HG03432 (cell line): Measurements from ENCODE around the gene ELAVL1.

Experiments
- ATAC-seq: cut with Tn5 transposase; IDR thresholded peaks from one replicate; pipeline ENCODE4 v1.9.1; 2021; ENCODE audit warnings: mild to moderate bottlenecking, moderate library complexity; ENCODE audit not compliant: unreplicated experiment

Gene ELAVL1

GRCh38 chr19:8022275-8022674 lies 16.8 kb upstream of the ELAVL1 start:
- ATAC-seq = no peak

- no peak for ATAC-seq
Observed at GRCh38 chr19:8021374-8021773, 15.9 kb upstream of the ELAVL1 start.

- ATAC-seq = no peak
Observed at GRCh38 chr19:8020681-8021080, 15.2 kb upstream of the ELAVL1 start.

GRCh38 chr19:8017808-8018207 lies 12.4 kb upstream of the ELAVL1 start:
- ATAC-seq = no peak

GRCh38 chr19:8004723-8005513 lies 523 bp downstream of the ELAVL1 start:
- ATAC-seq = peak; percentile 36

GRCh38 chr19:8004001-8004400 lies 1.4 kb downstream of the ELAVL1 start:
- no peak for ATAC-seq

GRCh38 chr19:8001995-8002849 lies 3.2 kb downstream of the ELAVL1 start:
- peak; percentile 45 for ATAC-seq

GRCh38 chr19:8001651-8001994 lies 3.8 kb downstream of the ELAVL1 start:
- ATAC-seq = no peak

GRCh38 chr19:8000298-8001038 lies 5.0 kb downstream of the ELAVL1 start:
- no peak for ATAC-seq

- no peak for ATAC-seq
Observed at GRCh38 chr19:7999376-7999775, 6.1 kb downstream of the ELAVL1 start.

GRCh38 chr19:7997809-7998480 lies 7.5 kb downstream of the ELAVL1 start:
- ATAC-seq = no peak

- no peak for ATAC-seq
Observed at GRCh38 chr19:7996883-7997282, 8.6 kb downstream of the ELAVL1 start.

GRCh38 chr19:7995810-7996158 lies 9.7 kb downstream of the ELAVL1 start:
- no peak for ATAC-seq

- ATAC-seq = no peak
Observed at GRCh38 chr19:7994928-7995809, 10.3 kb downstream of the ELAVL1 start.

- no peak for ATAC-seq
Observed at GRCh38 chr19:7994114-7994513, 11.3 kb downstream of the ELAVL1 start.

GRCh38 chr19:7993560-7993959 lies 11.9 kb downstream of the ELAVL1 start:
- ATAC-seq = no peak

GRCh38 chr19:7992575-7992974 lies 12.9 kb downstream of the ELAVL1 start:
- ATAC-seq = no peak

- ATAC-seq = no peak
Observed at GRCh38 chr19:7989071-7989575, 16.3 kb downstream of the ELAVL1 start.

GRCh38 chr19:7988307-7988706 lies 17.1 kb downstream of the ELAVL1 start:
- ATAC-seq = no peak
